ENCODE measurements around the gene TIPIN. TPM values are rescaled to one million over a fixed set of nuclear protein-coding genes. Genes with fewer than 3 reads are reported as not detected.
"Not testable (repeated sequence)": the region's sequence is repeated elsewhere in the genome, so short reads cannot be mapped to it uniquely, and the experiment has no call there.

TIPIN gene
- total RNA-seq, 1 experiment from 2014 or later, result 24.0 TPM

DNA sequence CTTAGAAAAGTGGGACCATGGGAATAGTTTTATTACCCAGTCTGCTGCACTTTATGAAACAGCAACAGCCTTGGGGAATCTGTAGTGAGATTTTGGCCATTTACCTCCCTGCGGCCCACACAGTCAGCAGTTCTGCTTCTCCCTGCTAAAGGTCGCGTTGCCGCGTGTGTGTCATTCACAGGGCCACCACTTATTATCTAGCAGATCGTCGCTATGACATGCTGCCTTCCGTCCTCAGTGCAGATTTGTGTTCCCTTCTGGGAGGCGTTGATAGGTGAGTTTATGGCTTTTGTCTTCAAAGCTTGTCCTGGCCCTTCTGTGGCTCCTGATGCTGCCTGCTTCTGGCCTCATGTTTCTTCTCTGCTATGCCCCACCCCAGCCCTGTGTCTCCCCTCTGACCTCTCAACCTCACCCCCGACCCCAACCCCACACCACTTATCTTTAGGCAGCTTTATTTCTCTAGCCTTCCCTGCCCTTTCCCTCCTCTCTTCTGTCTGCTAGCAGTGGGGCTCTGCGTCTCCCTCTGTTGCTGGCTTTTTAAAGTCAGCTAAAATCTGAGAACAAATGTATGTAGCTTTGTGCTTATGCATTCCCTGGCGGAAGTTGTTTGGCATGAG lies 33.1 kb downstream of the TIPIN start:
- in situ Hi-C loops (cut with HindIII; ENCODE audit: low pct_unique_long_range_greater_than_20kb, low sequenced_read_pairs), result loop anchor here (25.0 kb wide), 1 partner anchor 164 kb away; the partner anchor contains the start of gene SNAPC5
- no peak for DNase-seq (ENCODE audit: low read depth, low spot score)

GRCh38 chr15:66312144-66312543 lies 44.3 kb downstream of the TIPIN start:
- in situ Hi-C loops (cut with HindIII; ENCODE audit: low pct_unique_long_range_greater_than_20kb, low sequenced_read_pairs), result loop anchor here (25.0 kb wide), 1 partner anchor 175 kb away; the partner anchor contains the start of gene SNAPC5
- no peak for DNase-seq (ENCODE audit: low read depth, low spot score)

GRCh38 chr15:66310786-66311185 lies 45.7 kb downstream of the TIPIN start:
- in situ Hi-C loops (cut with HindIII; ENCODE audit: low pct_unique_long_range_greater_than_20kb, low sequenced_read_pairs), result loop anchor here (25.0 kb wide), 1 partner anchor 177 kb away; the partner anchor contains the start of gene SNAPC5
- no peak for DNase-seq (ENCODE audit: low read depth, low spot score)

DNA sequence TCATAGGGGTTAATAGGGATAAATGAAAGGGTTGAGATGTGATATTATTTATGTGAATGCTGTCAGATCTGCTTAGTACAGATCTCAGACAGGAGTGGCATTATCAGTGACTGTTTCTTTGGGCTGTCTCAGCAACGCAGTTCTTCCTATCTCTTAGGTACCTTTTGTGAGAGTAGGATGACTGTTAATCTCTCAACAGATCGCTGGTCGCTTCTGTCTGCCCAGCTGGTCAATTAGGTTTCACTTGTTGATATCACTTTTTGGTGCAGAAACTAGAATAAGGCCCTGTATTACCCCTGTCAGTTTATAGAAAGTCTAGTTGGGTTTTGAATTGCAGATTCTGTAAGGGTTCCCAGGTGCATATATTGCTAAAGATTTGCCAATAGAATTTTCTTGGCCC lies 46.7 kb downstream of the TIPIN start:
- no peak for DNase-seq (ENCODE audit: low read depth, low spot score)
- in situ Hi-C loops (cut with HindIII; ENCODE audit: low pct_unique_long_range_greater_than_20kb, low sequenced_read_pairs), result loop anchor here (25.0 kb wide), 1 partner anchor 177 kb away; the partner anchor contains the start of gene SNAPC5

DNA sequence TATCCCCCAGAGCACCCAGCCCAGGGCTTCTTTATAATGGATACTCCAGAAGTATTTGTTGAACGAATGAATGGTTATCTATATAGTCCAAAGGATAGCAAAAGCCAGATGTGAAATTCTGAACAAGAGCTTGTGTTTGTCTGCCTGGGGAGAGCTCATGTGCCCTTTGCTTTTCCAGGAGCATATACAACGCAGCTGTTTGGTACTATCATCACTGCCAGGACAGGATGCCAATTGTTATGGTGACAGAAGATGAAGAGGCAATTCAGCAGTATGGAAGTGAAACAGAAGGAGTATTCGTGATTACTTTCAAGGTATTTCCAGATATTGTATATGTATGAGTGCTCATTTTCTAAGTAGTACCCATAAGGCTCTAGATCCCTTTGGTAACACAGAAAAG lies 48.0 kb downstream of the TIPIN start:
- DNase-seq (ENCODE audit: low read depth, low spot score), result no peak
- in situ Hi-C loops (cut with HindIII; ENCODE audit: low pct_unique_long_range_greater_than_20kb, low sequenced_read_pairs), result loop anchor here (25.0 kb wide), 1 partner anchor 179 kb away; the partner anchor contains the start of gene SNAPC5

- DNase-seq (ENCODE audit: low read depth, low spot score), result no peak
Measured at GRCh38 chr15:66306381-66306780, 50.1 kb downstream of the TIPIN start.

DNA sequence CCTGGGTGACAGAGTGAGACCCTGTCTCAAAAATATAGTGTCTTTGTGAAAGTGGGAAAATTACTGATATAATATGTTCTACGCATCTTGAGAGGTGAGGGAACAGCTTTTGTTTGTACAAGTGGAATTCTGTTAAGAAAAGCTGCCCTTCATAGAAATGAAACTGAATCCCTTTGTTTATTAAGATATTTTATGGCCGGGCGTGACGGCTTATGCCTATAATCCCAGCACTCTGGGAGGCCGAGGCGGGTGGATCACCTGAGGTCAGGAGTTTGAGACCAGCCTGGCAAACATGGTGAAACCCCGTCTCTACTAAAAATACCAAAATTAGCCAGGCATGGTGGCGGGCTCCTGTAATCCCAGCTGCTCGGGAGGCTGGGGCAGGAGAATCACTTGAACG lies 52.1 kb downstream of the TIPIN start:
- not testable (repeated sequence) for DNase-seq (ENCODE audit: low read depth, low spot score)
- in situ Hi-C loops (cut with HindIII; ENCODE audit: low pct_unique_long_range_greater_than_20kb, low sequenced_read_pairs), result loop anchor here (25.0 kb wide), 1 partner anchor 183 kb away; the partner anchor contains the start of gene SNAPC5

More at GRCh38 chr15:66306381-66306780, 50.1 kb downstream of the TIPIN start:
- in situ Hi-C loops (cut with HindIII; ENCODE audit: low pct_unique_long_range_greater_than_20kb, low sequenced_read_pairs), result loop anchor here (25.0 kb wide), 1 partner anchor 181 kb away; the partner anchor contains the start of gene SNAPC5

GRCh38 chr15:66302489-66303278 lies 53.8 kb downstream of the TIPIN start:
- in situ Hi-C loops (cut with HindIII; ENCODE audit: low pct_unique_long_range_greater_than_20kb, low sequenced_read_pairs), result loop anchor here (25.0 kb wide), 1 partner anchor 185 kb away; the partner anchor contains the start of gene SNAPC5
- no peak for DNase-seq (ENCODE audit: low read depth, low spot score)

DNA sequence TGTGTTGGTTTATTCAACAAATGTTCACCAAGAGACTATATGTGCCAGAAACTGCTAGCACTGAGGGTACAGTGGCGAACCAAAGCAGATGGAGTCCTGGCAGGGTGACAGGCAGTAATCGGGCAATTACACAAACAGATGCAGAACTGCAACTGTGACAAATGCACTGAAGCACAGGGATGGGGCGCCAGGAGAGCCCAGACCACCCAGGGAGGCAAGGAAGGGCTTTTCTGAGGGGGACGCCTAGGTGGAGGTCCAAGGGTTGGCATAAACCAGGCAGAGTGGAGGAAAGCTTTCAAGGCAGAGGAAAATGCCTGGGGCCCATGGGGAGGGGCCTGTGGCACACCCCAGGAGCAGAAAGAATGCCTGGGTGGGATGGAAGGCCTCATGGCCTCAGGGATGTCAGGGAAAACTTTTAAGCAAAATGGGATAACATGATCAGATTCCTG lies 57.7 kb downstream of the TIPIN start:
- in situ Hi-C loops (cut with HindIII; ENCODE audit: low pct_unique_long_range_greater_than_20kb, low sequenced_read_pairs), result no loop called here
- no peak for DNase-seq (ENCODE audit: low read depth, low spot score)

GRCh38 chr15:66296186-66296585 lies 60.3 kb downstream of the TIPIN start:
- in situ Hi-C loops (cut with HindIII; ENCODE audit: low pct_unique_long_range_greater_than_20kb, low sequenced_read_pairs), result no loop called here
- DNase-seq (ENCODE audit: low read depth, low spot score), result no peak

DNA sequence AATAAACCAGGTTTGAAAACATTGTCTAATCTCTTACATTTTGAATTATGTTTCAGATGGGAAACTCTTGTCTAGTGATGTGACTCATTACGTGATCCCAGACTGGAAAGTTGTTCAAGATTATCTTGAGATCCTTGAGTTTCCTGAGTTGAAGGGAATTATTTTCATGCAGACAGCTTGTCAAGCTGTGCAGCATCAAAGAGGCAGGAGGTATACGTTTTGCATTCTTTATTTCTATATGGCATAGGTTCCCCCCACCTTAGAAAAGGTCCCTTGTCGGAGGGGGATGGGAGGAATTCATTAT lies 61.6 kb downstream of the TIPIN start:
- in situ Hi-C loops (cut with HindIII; ENCODE audit: low pct_unique_long_range_greater_than_20kb, low sequenced_read_pairs), result no loop called here
- DNase-seq (ENCODE audit: low read depth, low spot score), result no peak

- in situ Hi-C loops (cut with HindIII; ENCODE audit: low pct_unique_long_range_greater_than_20kb, low sequenced_read_pairs), result no loop called here
- DNase-seq (ENCODE audit: low read depth, low spot score), result no peak
Measured at GRCh38 chr15:66294157-66294931, 62.1 kb downstream of the TIPIN start.

DNA sequence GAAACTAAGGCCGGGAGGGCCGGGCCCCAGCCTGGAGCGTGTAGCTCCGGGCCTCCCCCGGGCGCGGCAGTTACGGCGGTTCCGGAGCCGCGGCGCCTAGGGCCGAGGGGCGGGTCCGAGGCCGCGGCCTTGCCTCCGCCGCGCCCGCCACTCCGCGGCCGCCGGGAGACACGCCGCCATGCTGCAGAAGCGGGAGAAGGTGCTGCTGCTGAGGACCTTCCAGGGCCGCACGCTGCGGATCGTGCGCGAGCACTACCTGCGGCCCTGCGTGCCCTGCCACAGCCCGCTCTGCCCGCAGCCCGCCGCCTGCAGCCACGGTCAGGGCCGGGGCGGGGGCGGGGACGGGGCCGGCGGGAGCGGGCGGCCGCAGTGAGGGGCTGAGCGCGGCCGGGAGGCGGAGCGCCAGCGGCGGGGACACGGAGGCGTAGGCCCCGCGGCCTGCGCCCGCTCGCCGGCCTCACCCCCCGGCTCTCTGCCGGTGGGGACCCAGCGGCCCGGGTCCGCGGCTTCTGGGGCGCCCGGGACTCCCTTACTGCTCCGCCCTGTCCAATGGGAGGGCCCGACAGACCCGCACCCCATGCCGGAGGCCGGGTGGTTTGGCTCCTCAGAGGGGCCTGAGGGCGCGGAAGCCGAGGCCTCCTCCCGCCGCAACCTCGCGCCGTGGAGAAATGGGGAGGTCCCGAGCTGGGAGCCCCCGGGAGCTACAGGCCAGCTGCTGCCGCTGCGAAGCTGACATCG lies 62.9 kb downstream of the TIPIN start, which contains the start of gene DIS3L:
Gene DIS3L (plus strand): TSS at position 150 of the 738 bp plus-strand sequence. CDS start 29 bp downstream, at position 179.
- in situ Hi-C loops (cut with HindIII; ENCODE audit: low pct_unique_long_range_greater_than_20kb, low sequenced_read_pairs), result no loop called here

DNA sequence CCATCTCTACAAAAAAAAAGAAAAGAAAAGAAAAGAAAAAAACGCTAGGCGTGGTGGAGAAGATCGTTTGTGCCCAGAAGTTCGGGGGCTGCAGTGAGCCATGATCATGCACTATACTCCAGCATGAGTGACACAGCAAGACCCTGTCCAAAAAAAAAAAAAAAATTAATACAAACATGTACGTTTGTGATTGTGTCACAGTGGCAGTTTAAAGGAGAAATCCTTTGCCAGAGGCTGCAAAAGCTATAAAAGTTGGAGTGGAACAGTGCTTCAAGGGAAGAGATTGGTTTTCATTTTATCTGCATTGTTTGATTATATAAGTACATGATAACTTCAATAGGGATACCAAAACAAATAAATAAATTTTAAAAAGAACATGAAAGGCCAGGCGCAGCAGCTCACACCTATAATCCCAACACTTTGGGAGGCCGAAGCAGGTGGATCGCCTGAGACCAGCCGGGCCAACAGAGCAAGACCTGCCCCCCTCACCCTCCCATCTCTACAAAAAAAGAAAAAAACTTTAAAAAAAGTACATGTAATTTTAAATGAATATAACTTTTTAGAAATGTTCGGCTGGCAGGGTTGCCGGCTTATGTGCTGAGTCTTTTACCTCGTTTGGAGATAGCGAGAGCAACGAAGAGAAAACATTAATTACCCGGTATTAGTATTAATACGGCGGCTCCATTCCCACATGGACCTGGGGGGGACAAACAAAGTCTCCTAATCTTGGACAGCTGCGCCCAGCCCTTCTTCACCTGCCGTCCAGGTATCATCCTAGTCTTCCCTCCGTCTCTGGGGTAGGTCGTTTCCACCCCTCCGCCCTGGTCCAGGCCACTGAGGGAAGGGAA lies 63.7 kb downstream of the TIPIN start:
- in situ Hi-C loops (cut with HindIII; ENCODE audit: low pct_unique_long_range_greater_than_20kb, low sequenced_read_pairs), result no loop called here
- DNase-seq (ENCODE audit: low read depth, low spot score), result no peak

More for the DNA sequence above, 62.9 kb downstream of the TIPIN start, which contains the start of gene DIS3L:
- peak; percentile 44 for DNase-seq (ENCODE audit: low read depth, low spot score)

GRCh38 chr15:66291816-66292570 lies 64.5 kb downstream of the TIPIN start:
- DNase-seq (ENCODE audit: low read depth, low spot score), result no peak
- in situ Hi-C loops (cut with HindIII; ENCODE audit: low pct_unique_long_range_greater_than_20kb, low sequenced_read_pairs), result no loop called here

- in situ Hi-C loops (cut with HindIII; ENCODE audit: low pct_unique_long_range_greater_than_20kb, low sequenced_read_pairs), result no loop called here
- no peak for DNase-seq (ENCODE audit: low read depth, low spot score)
Measured at GRCh38 chr15:66290518-66290917, 66.0 kb downstream of the TIPIN start.
